Body of pancreas (tissue), 4 donors: ENCODE results near the gene LYST.
"Not testable (repeated sequence)": the region's sequence is repeated elsewhere in the genome, so short reads cannot be mapped to it uniquely, and the experiment has no call there.

Source experiments
- CTCF ChIP-seq, 7 experiments: fragments of 450-650 bp in 4 of 7; fragments of 200-600 bp in 3 of 7; sonication (generic) in 3 of 7; IDR thresholded peaks; one replicate each; pipeline ENCODE4 v1.5.1; 2016 to 2019; ENCODE audit warnings: antibody characterized with exemption in 7 of 7
- POLR2A ChIP-seq, 3 donors: fragments of 450-650 bp; IDR thresholded peaks; one replicate each; pipeline ENCODE4 v1.6.1; 2016; ENCODE audit warnings: antibody characterized with exemption in 3 of 3, mild to moderate bottlenecking in 2 of 3

- not testable (repeated sequence) for TF ChIP-seq CTCF, POLR2A (IDR thresholded peaks at IDR 0.05)
These were observed 80.3 kb downstream of the LYST start for GRCh38 chr1:235786227-235786898.
